ENCODE measurements around the gene KRTAP19-5.

- TF ChIP-seq CTCF (IDR thresholded peaks at IDR 0.05; ENCODE audit: low read length): peak; percentile 64
- no peak for TF ChIP-seq EZH2 (optimal IDR thresholded peaks at IDR 0.05; ENCODE audit: low read depth, low read length)
- TF ChIP-seq EZH2phosphoT487 (IDR thresholded peaks at IDR 0.05; ENCODE audit: low read length): no peak
Observed at GRCh38 chr21:30463713-30464112, 38.2 kb downstream of the KRTAP19-5 start.
